IPS-18c (cell line): Measurements from ENCODE around the gene ADRM1.

Experiments used
- H3K4me3 ChIP-seq: 2 replicates; pipeline ENCODE4 v1.7.0; 2013; ENCODE audit warnings: low read depth, mild to moderate bottlenecking, low read length, moderate library complexity; ENCODE audit not compliant: insufficient read depth
- H3K9me3 ChIP-seq: one replicate; pipeline ENCODE4 v1.6.1; 2013; ENCODE audit warnings: mild to moderate bottlenecking, low read length, moderate library complexity; ENCODE audit not compliant: control insufficient read depth, insufficient read depth

ADRM1 gene

GRCh38 chr20:62291251-62292066 lies 11.3 kb upstream of the ADRM1 start:
- Histone ChIP-seq H3K9me3 (no peaks in the 10 kb centered on the region), H3K4me3 (no peak overlapping the region)

DNA sequence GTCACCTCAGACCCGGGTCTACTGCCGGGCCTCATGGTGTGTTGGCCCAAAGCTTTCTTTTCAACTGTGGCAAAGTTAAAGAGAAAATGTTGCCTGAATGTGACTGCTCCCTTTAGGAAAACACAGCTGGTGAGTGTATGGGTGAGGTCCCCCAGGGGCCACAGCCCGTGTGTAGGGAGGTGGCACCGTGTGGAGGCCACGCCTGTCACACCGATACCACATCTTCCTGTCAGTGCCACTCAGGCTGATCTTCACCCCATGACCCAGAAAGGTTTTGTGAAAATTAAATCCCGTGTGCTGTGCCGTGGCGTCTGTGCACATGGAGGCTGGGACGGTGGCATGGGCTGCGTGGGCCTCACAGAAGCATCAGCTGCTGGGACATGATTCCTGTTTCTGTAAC lies 10.7 kb upstream of the ADRM1 start:
- Histone ChIP-seq H3K9me3 (no peaks in the 10 kb centered on the region), H3K4me3 (no peak overlapping the region)

DNA sequence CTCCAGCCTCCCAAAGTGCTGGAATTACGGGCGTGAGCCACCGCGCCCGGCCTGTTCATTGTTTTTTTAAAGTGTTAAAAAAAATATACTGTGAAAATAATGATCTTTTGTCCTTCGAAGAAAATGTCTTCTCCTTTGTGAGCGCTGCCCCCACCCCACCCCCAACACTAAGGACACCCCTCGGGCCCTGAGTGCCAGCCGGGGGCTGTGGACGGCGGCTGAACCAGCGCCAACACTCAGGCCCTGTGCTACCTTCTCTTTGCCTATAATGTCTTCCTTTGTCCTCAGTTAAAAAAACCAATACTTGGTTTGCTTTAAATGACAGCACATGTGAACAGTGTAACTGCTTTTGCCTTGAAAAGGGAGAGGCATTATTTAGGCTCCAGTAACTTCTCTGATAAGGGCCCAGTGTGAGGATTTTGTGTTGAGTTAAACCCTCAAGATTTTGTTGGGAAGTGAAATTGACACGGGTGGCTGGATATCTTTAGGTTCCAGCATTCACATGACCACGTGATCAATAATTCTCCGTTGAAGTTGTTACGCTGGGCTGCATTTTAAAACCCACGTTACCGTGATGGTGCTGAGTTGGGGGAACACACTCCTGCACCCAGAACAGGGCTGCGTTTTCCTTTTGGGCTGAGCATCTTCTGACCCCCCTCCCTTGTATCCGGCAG lies 9.5 kb upstream of the ADRM1 start:
- Histone ChIP-seq H3K9me3 (no peaks in the 10 kb centered on the region), H3K4me3 (no peak overlapping the region)

- H3K4me3 ChIP-seq: no peak overlapping the region
- H3K9me3 ChIP-seq: no peaks in the 10 kb centered on the region
Measured at GRCh38 chr20:62293946-62294345, 8.9 kb upstream of the ADRM1 start.

- no peak overlapping the region for H3K4me3 ChIP-seq
- no peaks in the 10 kb centered on the region for H3K9me3 ChIP-seq
Measured at GRCh38 chr20:62294516-62294915, 8.3 kb upstream of the ADRM1 start.

DNA sequence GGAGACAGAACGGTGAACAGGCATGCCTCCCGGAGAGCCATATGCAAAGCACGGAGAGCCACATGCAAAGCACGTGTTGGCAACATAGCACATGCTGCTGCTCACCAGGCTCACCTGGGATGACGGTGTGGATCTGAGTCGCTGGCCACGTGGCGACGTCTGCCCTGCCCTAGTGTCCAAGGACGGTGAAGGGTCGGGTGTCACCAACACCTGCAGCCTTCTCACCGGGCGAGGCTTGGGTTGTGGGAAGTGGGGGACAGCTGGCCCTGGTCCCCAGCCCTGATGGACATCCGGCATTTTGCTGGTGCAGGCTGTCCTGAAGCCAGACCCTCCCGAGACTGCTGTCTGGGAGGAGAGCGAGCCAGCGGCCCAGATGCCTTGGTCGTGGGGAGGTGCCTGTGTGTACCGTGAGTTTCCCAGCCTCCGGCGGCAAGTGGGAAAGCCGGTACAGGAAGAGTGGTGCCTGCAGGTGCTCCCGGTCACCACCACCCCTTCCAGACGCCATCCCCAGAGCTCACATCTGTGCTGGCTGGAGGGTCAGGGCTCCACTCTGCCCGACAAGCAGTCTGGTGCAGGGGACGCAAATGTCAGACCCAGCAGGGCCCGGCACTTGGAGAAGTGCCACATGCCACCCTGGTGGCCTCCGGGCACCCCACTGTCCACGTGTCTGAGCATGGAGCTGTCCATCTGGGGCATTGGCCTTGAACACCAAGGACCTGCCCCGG lies 5.9 kb upstream of the ADRM1 start:
- Histone ChIP-seq H3K4me3 (no peak overlapping the region), H3K9me3 (no peaks in the 10 kb centered on the region)

DNA sequence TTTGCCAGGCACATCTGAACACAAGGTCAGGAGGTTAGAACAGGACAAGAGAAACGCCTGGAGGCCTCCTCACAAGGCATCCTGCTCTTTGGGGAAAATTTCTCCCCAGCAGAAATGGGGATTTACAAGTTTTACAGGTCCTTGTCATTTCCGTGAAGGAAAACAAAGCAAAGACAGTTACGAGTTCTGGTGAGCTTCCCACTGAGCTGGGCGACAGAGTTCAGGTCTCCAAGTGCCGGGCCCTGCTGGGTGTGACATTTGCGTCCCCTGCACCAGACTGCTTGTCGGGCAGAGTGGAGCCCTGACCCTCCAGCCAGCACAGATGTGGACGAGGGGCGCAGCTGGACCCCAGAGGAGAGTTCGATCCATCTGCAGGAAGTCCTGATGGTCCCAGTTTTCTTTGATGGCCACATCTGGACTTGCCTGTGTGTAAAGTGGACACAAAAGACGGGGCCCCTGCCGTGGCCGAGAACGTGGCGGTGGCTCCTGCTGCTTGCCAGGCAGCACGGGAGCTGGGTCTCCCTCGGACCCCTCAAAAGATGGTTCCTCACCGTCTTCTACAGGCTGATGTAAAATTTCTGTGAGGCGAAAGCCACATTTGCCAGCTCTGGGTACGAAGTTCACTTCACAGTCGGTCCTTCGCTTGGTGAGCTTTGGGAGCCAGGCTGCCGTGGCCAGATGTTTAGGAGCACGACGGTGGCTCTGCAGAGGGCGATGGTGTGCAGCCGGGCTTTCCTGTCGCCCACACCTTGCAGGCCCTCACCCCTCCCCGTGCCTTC lies 5.2 kb upstream of the ADRM1 start:
- H3K4me3 ChIP-seq: no peak overlapping the region
- H3K9me3 ChIP-seq: no peaks in the 10 kb centered on the region

DNA sequence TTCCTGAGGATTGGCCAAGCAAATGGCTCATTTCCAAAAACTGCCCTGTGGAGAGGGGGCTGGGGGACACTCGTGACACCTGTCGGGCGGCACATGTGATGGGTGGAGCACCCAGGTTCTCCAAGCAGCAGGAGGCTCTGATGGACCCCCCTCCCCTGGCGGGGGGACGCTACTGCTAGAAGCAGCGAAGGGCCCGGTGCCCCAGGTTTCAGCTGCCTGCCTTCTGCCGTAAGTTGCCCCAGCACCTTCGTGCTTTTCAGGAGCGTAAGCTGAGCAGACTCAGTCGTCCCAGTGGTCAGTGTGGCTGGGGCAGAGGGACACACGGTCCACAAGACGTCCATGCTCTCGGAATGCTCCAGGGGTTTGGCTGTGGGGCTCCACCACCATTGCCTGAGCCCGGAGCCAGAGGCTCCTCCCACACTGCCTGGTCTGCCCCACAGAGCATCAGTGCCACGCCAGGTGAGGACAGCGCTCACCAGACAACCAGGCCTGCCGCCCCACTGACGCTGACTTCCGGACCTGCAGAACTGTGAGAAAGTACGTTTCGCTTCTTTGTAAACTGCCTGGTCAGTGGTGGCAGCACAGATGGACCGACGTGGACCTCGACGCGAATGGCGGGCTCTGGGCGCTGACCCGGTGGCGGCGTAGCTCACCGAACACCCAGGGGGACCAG lies 4.1 kb upstream of the ADRM1 start:
- H3K4me3 ChIP-seq: no peak overlapping the region

DNA sequence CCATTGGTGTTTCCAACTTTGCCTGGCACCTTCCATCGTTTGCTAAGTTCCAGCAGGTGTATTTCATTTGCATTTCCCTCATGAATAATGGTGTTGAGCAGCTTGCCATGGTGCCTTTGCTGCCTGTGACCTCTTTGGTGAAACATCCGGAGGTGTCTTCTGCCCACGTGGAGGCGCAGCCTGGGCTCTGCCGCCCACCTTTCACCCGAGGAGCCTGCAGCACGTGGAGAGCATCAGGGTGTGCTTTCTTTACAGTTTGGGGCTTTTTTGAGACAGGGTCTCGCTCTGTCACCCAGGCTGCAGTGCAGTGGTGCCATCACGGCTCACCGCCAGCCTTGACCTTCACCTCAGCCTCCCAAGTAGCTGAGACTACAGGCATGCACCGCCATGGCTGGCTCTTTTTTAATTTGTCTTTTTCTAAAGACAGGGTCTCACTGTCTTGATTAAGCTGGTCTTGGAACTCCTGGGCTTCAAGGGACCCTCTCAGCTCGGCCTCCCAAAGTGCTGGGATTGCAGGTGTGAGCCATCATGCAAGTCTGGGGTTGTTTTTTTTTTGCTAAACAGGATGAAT lies 3.0 kb upstream of the ADRM1 start:
- Histone ChIP-seq H3K9me3 (peaks cover 3% of the 10 kb centered on the region), H3K4me3 (no peak overlapping the region)

More for the DNA sequence above, 4.1 kb upstream of the ADRM1 start:
- peaks cover 3% of the 10 kb centered on the region for H3K9me3 ChIP-seq

- no peak overlapping the region for H3K4me3 ChIP-seq
- H3K9me3 ChIP-seq: peaks cover 3% of the 10 kb centered on the region
Measured at GRCh38 chr20:62300319-62300718, 2.5 kb upstream of the ADRM1 start.

DNA sequence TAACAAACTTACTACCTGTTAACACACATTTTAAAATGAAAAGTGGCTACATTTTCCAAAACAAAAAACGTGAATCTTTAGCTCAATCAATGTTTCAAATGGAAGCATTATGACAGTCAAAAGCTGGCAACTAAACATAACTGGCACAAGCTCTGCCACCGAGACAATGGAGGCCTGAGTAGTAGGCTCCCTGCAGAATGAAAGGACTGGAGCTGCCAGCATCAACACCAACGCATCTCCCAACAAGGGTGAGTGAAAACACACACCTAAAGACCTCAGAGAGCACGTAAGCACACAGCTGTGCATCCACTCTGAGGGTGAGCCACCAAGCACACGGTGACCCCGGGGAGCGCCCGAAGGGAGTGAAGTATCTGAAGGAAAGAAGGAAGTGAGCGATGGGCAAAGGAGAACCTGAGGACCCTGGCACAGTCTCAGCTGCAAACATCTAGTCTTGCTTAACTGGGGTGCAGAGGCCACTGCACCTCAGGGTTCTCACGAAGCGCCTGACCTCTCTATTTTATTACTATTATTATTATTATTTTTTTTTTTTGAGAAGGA lies 1.6 kb upstream of the ADRM1 start:
- H3K9me3 ChIP-seq: peaks cover 3% of the 10 kb centered on the region
- H3K4me3 ChIP-seq: no peak overlapping the region

DNA sequence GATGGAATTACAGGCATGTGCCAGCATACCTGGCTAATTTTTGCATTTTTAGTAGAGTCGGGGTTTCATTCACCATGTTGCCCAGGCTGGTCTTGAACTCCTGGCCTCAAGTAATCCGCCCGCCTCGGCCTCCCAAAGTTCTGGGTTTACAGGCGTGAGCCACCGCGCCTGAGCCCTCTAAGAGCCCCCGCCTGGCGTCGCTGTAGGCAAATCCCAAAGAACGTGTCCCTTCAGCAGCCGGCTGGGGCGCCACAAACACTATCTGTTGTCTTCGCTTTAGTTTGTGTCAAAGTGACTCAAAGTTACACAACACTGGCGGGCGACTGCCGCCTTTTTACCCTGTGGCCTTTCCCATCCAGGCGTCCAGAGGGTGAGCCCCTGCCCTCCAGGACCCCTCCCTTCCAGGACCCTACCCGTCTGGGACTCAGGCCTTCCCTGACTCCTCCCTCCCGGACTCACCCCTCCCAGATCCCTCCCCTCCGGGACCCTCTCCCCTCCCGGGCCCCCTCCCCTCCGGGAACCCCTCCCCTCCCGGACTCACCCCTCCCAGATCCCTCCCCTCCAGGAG lies 940 bp upstream of the ADRM1 start:
- Histone ChIP-seq H3K9me3 (peaks cover 3% of the 10 kb centered on the region), H3K4me3 (peak overlapping the region; percentile 84; the same call in 1 of the 2 replicates)

DNA sequence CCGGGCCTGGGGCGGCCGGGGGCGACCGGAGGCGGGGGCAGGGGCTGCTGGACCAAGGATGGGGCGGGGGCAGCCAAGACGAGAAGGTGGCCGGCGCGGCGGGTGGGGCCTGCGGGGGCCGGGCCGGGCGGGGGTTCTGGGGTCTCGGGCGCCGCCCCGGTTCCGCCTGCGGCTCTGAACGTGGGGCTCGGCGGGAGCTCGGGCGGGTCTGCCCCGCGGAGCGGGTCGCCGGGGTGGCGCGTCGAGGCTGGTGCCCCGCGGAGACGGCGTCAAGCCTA lies 204 bp downstream of the ADRM1 start:
- H3K4me3 ChIP-seq: peak overlapping the region; percentile 84
- H3K9me3 ChIP-seq: peaks cover 3% of the 10 kb centered on the region

- H3K4me3 ChIP-seq: peak overlapping the region; percentile 84
- peaks cover 3% of the 10 kb centered on the region for H3K9me3 ChIP-seq
Measured at GRCh38 chr20:62303340-62304226, 786 bp downstream of the ADRM1 start.
